Panc1 (cell line): ENCODE results near the gene SGCA.

Experiments
- CTCF ChIP-seq: fragments of 450-650 bp; IDR thresholded peaks from 2 replicates; pipeline ENCODE4 v1.5.1; 2017; ENCODE audit warnings: mild to moderate bottlenecking
- POLR2AphosphoS5 ChIP-seq: IDR thresholded peaks from 2 replicates; pipeline ENCODE4 v1.6.1; 2012; ENCODE audit warnings: mild to moderate bottlenecking, low read depth, low read length, moderate library complexity
- REST ChIP-seq, 2 experiments: IDR thresholded peaks; 2 replicates each; pipeline ENCODE4 v1.6.1; 2011 to 2012; ENCODE audit warnings: low read depth in 2 of 2, control low read depth in 1 of 2, low read length in 1 of 2, mild to moderate bottlenecking in 1 of 2, moderate library complexity in 1 of 2; ENCODE audit not compliant: insufficient read depth in 1 of 2
- SIN3A ChIP-seq: IDR thresholded peaks from 2 replicates; pipeline ENCODE4 v1.6.1; 2012; ENCODE audit warnings: low read depth, mild to moderate bottlenecking, low read length, moderate library complexity, borderline replicate concordance; ENCODE audit not compliant: insufficient read depth
- TCF7L2 ChIP-seq: IDR thresholded peaks from 2 replicates; pipeline ENCODE4 v1.6.1; 2011; ENCODE audit warnings: mild to moderate bottlenecking, low read depth, low read length, inconsistent platforms

GRCh38 chr17:50157891-50158290 is 7.9 kb upstream of the SGCA start:
- no peak for TF ChIP-seq CTCF
- no peak for TF ChIP-seq REST (IDR thresholded peaks at IDR 0.05; ENCODE audit: insufficient read depth in 1 of 2, low read depth in 2 of 2, low read length in 1 of 2)
- TF ChIP-seq SIN3A = no peak
- TF ChIP-seq POLR2AphosphoS5 = no peak
- TF ChIP-seq TCF7L2 = no peak
